ACC112 (cell line): ENCODE results near the gene FNDC11.
"Not testable (repeated sequence)": the region's sequence is repeated elsewhere in the genome, so short reads cannot be mapped to it uniquely, and the experiment has no call there.

Source experiments
- H2AFZ ChIP-seq: fragments of 200-600 bp; sonication (generic); one replicate; pipeline ENCODE4 v1.6.0; 2017; ENCODE audit warnings: antibody characterized with exemption, low read length; ENCODE audit not compliant: unreplicated experiment
- H3K27ac ChIP-seq: fragments of 200-600 bp; sonication (generic); 2 replicates; pipeline ENCODE4 v1.5.1; 2014; ENCODE audit warnings: low read depth, mild to moderate bottlenecking, antibody characterized with exemption, low read length, moderate library complexity
- H3K27me3 ChIP-seq: fragments of 200-600 bp; sonication (generic); 2 replicates; pipeline ENCODE4 v1.6.1; 2014; ENCODE audit warnings: mild to moderate bottlenecking, antibody characterized with exemption, low read length, moderate library complexity, mixed read lengths; ENCODE audit not compliant: insufficient read depth
- H3K36me3 ChIP-seq: fragments of 200-600 bp; sonication (generic); 2 replicates; pipeline ENCODE4 v1.6.1; 2016; ENCODE audit warnings: mild to moderate bottlenecking, antibody characterized with exemption, low read length, moderate library complexity, mixed read lengths; ENCODE audit not compliant: insufficient read depth
- H3K4me1 ChIP-seq: fragments of 200-600 bp; sonication (generic); one replicate; pipeline ENCODE4 v1.6.1; 2016; ENCODE audit warnings: low read length, mixed read lengths; ENCODE audit not compliant: insufficient read depth, unreplicated experiment, control insufficient read depth
- H3K4me3 ChIP-seq: fragments of 200-600 bp; sonication (generic); 2 replicates; pipeline ENCODE4 v1.5.1; 2014; ENCODE audit warnings: mild to moderate bottlenecking, low read depth, low read length
- H3K79me2 ChIP-seq: fragments of 200-600 bp; sonication (generic); one replicate; pipeline ENCODE4 v1.6.0; 2016; ENCODE audit warnings: low read length; ENCODE audit not compliant: control insufficient read depth, unreplicated experiment, insufficient read depth

FNDC11 gene

GRCh38 chr20:63570281-63571086 lies 16.5 kb downstream of the FNDC11 start:
- H3K4me3 ChIP-seq, result no peak overlapping the region
- peaks cover 19% of the 10 kb centered on the region for H3K4me1 ChIP-seq
- H3K27ac ChIP-seq, result no peak overlapping the region
- no peaks in the 10 kb centered on the region for H3K27me3 ChIP-seq
- peaks cover 37% of the 10 kb centered on the region; the same call in 1 of the 2 replicates for H3K36me3 ChIP-seq
- H2AFZ ChIP-seq, result no peak overlapping the region
- peaks cover 34% of the 10 kb centered on the region for H3K79me2 ChIP-seq

- H3K27me3 ChIP-seq, result not testable (repeated sequence)
These were observed 17.1 kb downstream of the FNDC11 start for GRCh38 chr20:63571087-63571478.

GRCh38 chr20:63572071-63572787 lies 18.3 kb downstream of the FNDC11 start:
- peak overlapping the region; percentile 91; the same call in 1 of the 2 replicates for H3K4me3 ChIP-seq

More at GRCh38 chr20:63571087-63571478, 17.1 kb downstream of the FNDC11 start:
- Histone ChIP-seq H3K79me2 (peaks cover 34% of the 10 kb centered on the region), H3K4me1 (peaks cover 19% of the 10 kb centered on the region), H3K36me3 (peaks cover 33% of the 10 kb centered on the region; the same call in 1 of the 2 replicates)
- not testable (repeated sequence) for H3K27ac ChIP-seq, H2AFZ ChIP-seq, H3K4me3 ChIP-seq

DNA sequence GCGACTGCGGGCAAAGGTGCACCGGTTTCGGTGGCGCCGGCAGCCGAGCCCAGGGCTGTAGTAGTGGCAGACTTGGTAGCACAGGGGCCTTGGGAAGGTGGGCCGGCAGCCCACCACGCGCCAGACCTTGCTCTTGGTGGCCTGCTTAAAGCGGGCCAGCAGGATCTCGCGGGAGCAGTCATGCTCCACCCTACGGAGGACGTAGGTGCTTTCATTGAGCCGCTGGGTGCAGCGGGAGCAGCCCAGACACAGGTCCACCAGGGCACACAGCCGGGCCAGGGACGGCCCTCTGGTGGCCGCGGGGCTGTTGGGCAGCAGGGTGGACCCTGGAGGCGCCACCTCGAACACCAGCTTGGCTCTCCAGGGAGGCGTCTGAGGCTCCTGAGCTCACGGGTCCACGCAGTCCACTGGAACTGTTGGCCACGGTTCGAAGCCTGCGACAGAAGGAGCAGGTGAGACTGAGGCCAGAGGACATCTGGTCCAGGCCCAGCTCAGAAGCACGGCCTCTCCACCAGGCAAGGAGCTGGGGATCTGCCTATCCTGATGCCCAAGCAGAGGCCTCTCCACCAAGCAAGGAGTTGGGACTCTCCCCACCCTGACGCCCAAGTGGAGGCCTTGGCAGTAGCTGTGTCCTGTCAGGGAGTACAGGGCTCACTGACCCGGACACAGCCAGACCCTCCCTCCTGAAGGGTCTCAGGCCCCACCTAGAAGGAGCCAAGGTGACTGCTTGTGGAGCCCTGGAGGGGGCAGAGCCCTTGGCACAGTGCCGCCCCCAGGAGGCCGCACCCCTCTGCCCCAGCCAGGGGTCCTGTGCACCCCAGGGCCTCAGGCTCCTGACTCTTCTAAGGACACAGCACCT lies 19.1 kb downstream of the FNDC11 start:
- no peak overlapping the region for H2AFZ ChIP-seq
- H3K4me3 ChIP-seq, result peak overlapping the region; percentile 91
- H3K27me3 ChIP-seq, result no peaks in the 10 kb centered on the region
- peaks cover 26% of the 10 kb centered on the region for H3K79me2 ChIP-seq
- H3K36me3 ChIP-seq, result peaks cover 15% of the 10 kb centered on the region; the same call in 1 of the 2 replicates
- peak overlapping the region; percentile 74 for H3K27ac ChIP-seq
- H3K4me1 ChIP-seq, result peaks cover 19% of the 10 kb centered on the region

More at GRCh38 chr20:63572071-63572787, 18.3 kb downstream of the FNDC11 start:
- no peaks in the 10 kb centered on the region for H3K27me3 ChIP-seq
- H3K27ac ChIP-seq, result 0 out of 2 replicates have a peak overlapping the region, but pooled peaks have one; percentile 2
- peaks cover 32% of the 10 kb centered on the region for H3K79me2 ChIP-seq
- H3K4me1 ChIP-seq, result peaks cover 19% of the 10 kb centered on the region
- H3K36me3 ChIP-seq, result peaks cover 22% of the 10 kb centered on the region; the same call in 1 of the 2 replicates
- H2AFZ ChIP-seq, result no peak overlapping the region

GRCh38 chr20:63573647-63574131 lies 19.7 kb downstream of the FNDC11 start:
- H2AFZ ChIP-seq, result no peak overlapping the region
- H3K27me3 ChIP-seq, result no peaks in the 10 kb centered on the region
- peaks cover 26% of the 10 kb centered on the region for H3K79me2 ChIP-seq
- peaks cover 13% of the 10 kb centered on the region; the same call in 1 of the 2 replicates for H3K36me3 ChIP-seq
- peak overlapping the region; percentile 74 for H3K27ac ChIP-seq
- peaks cover 19% of the 10 kb centered on the region for H3K4me1 ChIP-seq
- H3K4me3 ChIP-seq, result peak overlapping the region; percentile 91

GRCh38 chr20:63574156-63574828 lies 20.3 kb downstream of the FNDC11 start, which contains the start of gene HELZ2:
HELZ2 (minus strand) TSS chr20:63574239; CDS start chr20:63572385, 1,854 bp downstream.
- no peak within 1 kb of the TSS for H2AFZ ChIP-seq
- peak within 1 kb of the TSS; percentile 74 for H3K27ac ChIP-seq
- peaks cover 19% of the 10 kb centered on the region for H3K4me1 ChIP-seq
- no peaks in the 10 kb centered on the region for H3K27me3 ChIP-seq
- H3K4me3 ChIP-seq, result peak within 1 kb of the TSS; percentile 91
- H3K36me3 ChIP-seq, result peaks cover 13% of the 10 kb centered on the region; the same call in 1 of the 2 replicates
- peaks cover 23% of the 10 kb centered on the region for H3K79me2 ChIP-seq

- 0 out of 2 replicates have a peak overlapping the region, but pooled peaks have one; percentile 58 for H3K4me3 ChIP-seq
- peak overlapping the region; percentile 18; the same call in 1 of the 2 replicates for H3K27ac ChIP-seq
- H3K36me3 ChIP-seq, result peaks cover 13% of the 10 kb centered on the region; the same call in 1 of the 2 replicates
- H3K79me2 ChIP-seq, result peaks cover 23% of the 10 kb centered on the region
- H3K4me1 ChIP-seq, result peaks cover 19% of the 10 kb centered on the region
- no peaks in the 10 kb centered on the region for H3K27me3 ChIP-seq
- no peak overlapping the region for H2AFZ ChIP-seq
These were observed 21.1 kb downstream of the FNDC11 start for GRCh38 chr20:63574829-63575743.

GRCh38 chr20:63576311-63576710 lies 22.4 kb downstream of the FNDC11 start:
- H2AFZ ChIP-seq, result no peak overlapping the region
- peaks cover 13% of the 10 kb centered on the region; the same call in 1 of the 2 replicates for H3K36me3 ChIP-seq
- peaks cover 23% of the 10 kb centered on the region for H3K79me2 ChIP-seq
- no peaks in the 10 kb centered on the region for H3K27me3 ChIP-seq
- H3K27ac ChIP-seq, result no peak overlapping the region; the same call in 1 of the 2 replicates
- peaks cover 19% of the 10 kb centered on the region for H3K4me1 ChIP-seq
- no peak overlapping the region for H3K4me3 ChIP-seq
